Upper lobe of left lung (tissue), 6 donors: ENCODE data around the gene FXYD6. TPM values are rescaled to one million over a fixed set of nuclear protein-coding genes. Genes with fewer than 3 reads are reported as not detected.

Source experiments
- ATAC-seq, 2 donors: fragments of 200-7000 bp; cut with Tn5 transposase; one replicate each; pipeline ENCODE4 v1.9.1; 2022; ENCODE audit warnings: mild to moderate bottlenecking in 2 of 2, moderate library complexity in 2 of 2; ENCODE audit not compliant: low FRiP score in 2 of 2
- DNase-seq, 2 donors: peaks; one replicate each; pipeline ENCODE4 v3.0.0-alpha.2; 2019 to 2020
- H3K27ac ChIP-seq, 4 donors: fragments of 200-600 bp; sonication (generic); one replicate each; pipeline ENCODE4 v1.5.1; 2016 to 2019
- H3K27me3 ChIP-seq, 4 donors: fragments of 200-600 bp; sonication (generic); one replicate each; pipeline ENCODE4 v1.5.1; 2017 to 2019
- H3K36me3 ChIP-seq, 4 donors: fragments of 200-600 bp; sonication (generic); one replicate each; pipeline ENCODE4 v1.5.1; 2016 to 2019
- H3K4me1 ChIP-seq, 4 donors: fragments of 200-600 bp; sonication (generic); one replicate each; pipeline ENCODE4 v1.5.1; 2018 to 2019
- H3K4me3 ChIP-seq, 4 donors: fragments of 200-600 bp; sonication (generic); one replicate each; pipeline ENCODE4 v1.5.1; 2017 to 2019; ENCODE audit warnings: mild to moderate bottlenecking in 2 of 4, moderate library complexity in 1 of 4
- H3K9me3 ChIP-seq, 4 donors: fragments of 200-600 bp; sonication (generic); one replicate each; pipeline ENCODE4 v1.5.1; 2018 to 2019
- EP300 ChIP-seq, 4 donors: sonication (generic); formaldehyde crosslinking; IDR thresholded peaks; one replicate each; pipeline ENCODE4 v1.5.1; 2017; ENCODE audit warnings: antibody characterized with exemption in 4 of 4, control low read depth in 2 of 4
- POLR2A ChIP-seq, 4 donors: fragments of 450-650 bp; IDR thresholded peaks; one replicate each; pipeline ENCODE4 v1.5.1; 2016 to 2017; ENCODE audit warnings: antibody characterized with exemption in 4 of 4, mild to moderate bottlenecking in 2 of 4
- POLR2AphosphoS5 ChIP-seq, 2 donors: sonication (generic); formaldehyde crosslinking; IDR thresholded peaks; one replicate each; pipeline ENCODE4 v1.5.1; 2017; ENCODE audit warnings: antibody characterized with exemption in 2 of 2
- WGBS, 2 donors: methylation state at CpG; one replicate each; pipeline ENCODE4 v1.1.5; 2017 to 2018; 5-methylcytosine and 5-hydroxymethylcytosine counted together
- total RNA-seq, 6 donors: library from RNA; depleted of rRNA in 4 of 6; stranded (reverse); fragments of >200 nt in 4 of 6; gene quantifications; one replicate each; pipeline versions ENCODE4 v1.1.0 to v1.2.1, GENCODE V29; 2016 to 2021
- TF ChIP-seq, protein P1 (sequence below), 6 experiments: fragments of 450-650 bp in 4 of 6; fragments of 200-600 bp in 2 of 6; sonication (generic) in 2 of 6; IDR thresholded peaks; one replicate each; pipeline ENCODE4 v1.5.1; 2016 to 2019; ENCODE audit warnings: antibody characterized with exemption in 6 of 6
- donor health status: DM: no; HTN: no; CAD: no; lungs with moderate emphysema.
- donor health status: DM: no; HTN: yes; CAD: no; lungs with severe emphysema.

Gene FXYD6
- total RNA-seq, 6 donors from 2014 or later: 16.2 to 61.4 (median 33.8) TPM

DNA sequence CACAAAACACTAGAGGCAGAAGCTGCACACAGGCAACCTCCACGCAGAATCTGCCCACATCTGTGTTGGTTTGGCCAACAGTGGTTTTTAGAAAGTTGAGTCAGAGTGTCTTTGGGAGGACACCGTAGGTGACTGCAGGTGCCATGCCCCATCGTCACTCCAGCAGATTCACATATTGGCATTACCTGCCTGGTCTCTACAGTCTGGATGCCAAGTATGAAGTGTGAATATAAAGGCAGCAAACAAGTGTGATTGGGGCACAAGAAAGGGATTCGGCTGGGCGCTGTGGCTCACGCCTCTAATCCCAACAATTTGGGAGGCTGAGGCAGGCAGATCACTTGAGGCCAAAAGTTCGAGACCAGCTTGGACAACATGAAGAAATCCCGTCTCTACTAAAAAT, 40.9 kb downstream of the FXYD6 start:
- WGBS, 2 donors: 93% methylated on average over 8 of the region's 8 CpGs
- Histone ChIP-seq H3K27ac (no peak overlapping the region), H3K36me3 (peaks cover 0 to 25% (median 0%) of the 10 kb centered on the region in 4 donors), H3K4me1 (peaks cover 0 to 21% (median 9%) of the 10 kb centered on the region in 4 donors), H3K9me3 (no peaks in the 10 kb centered on the region), H3K4me3 (no peak overlapping the region), H3K27me3 (no peaks in the 10 kb centered on the region)
- ATAC-seq (no peak), DNase-seq (no peak)
- TF ChIP-seq POLR2A (IDR thresholded peaks at IDR 0.05): no peak
- TF ChIP-seq, protein P1, sequence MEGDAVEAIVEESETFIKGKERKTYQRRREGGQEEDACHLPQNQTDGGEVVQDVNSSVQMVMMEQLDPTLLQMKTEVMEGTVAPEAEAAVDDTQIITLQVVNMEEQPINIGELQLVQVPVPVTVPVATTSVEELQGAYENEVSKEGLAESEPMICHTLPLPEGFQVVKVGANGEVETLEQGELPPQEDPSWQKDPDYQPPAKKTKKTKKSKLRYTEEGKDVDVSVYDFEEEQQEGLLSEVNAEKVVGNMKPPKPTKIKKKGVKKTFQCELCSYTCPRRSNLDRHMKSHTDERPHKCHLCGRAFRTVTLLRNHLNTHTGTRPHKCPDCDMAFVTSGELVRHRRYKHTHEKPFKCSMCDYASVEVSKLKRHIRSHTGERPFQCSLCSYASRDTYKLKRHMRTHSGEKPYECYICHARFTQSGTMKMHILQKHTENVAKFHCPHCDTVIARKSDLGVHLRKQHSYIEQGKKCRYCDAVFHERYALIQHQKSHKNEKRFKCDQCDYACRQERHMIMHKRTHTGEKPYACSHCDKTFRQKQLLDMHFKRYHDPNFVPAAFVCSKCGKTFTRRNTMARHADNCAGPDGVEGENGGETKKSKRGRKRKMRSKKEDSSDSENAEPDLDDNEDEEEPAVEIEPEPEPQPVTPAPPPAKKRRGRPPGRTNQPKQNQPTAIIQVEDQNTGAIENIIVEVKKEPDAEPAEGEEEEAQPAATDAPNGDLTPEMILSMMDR (IDR thresholded peaks at IDR 0.05): no peak
- no peak for TF ChIP-seq POLR2AphosphoS5 (IDR thresholded peaks at IDR 0.05)
- no peak for TF ChIP-seq EP300 (IDR thresholded peaks at IDR 0.05)

DNA sequence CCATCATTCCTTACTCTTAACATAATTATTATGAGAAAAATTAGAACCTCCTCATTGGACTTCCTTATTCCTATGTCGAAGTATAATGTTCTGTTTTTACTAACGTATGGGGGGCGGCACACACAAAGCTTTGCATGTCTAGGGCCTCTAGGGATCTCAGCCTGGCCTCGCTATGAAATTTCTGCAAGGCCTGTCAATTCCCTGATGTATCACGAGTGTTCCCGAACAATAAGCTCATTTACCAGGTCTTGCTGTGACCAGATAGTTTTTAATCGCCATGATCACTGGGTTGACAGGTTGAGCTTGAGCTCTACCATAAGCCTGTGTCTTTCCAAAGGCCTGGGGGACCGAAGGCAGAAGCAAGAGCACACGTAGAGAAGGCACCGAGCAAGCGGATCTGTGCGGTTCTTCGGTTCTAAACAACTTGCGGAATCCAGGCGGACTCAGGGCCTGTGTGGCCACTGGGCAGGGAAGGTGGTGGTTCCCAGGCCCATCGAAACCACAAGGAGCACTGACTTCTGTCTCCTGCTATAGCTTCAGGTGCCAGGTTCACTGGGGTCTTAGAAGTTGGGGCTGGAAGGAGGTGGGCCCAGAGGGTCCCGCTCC, 41.5 kb downstream of the FXYD6 start:
- Histone ChIP-seq H3K27ac (no peak overlapping the region), H3K36me3 (peaks cover 0 to 22% (median 0%) of the 10 kb centered on the region in 4 donors), H3K27me3 (no peaks in the 10 kb centered on the region), H3K4me1 (peaks cover 0 to 21% (median 16%) of the 10 kb centered on the region in 4 donors), H3K9me3 (no peaks in the 10 kb centered on the region), H3K4me3 (no peak overlapping the region)
- TF ChIP-seq POLR2A (IDR thresholded peaks at IDR 0.05) (no peak), EP300 (IDR thresholded peaks at IDR 0.05) (no peak), POLR2AphosphoS5 (IDR thresholded peaks at IDR 0.05) (no peak)
- TF ChIP-seq, protein P1 (IDR thresholded peaks at IDR 0.05): no peak
- 92 to 93% methylated on average over 16 to 17 of the region's 17 CpGs for WGBS, 2 donors
- DNase-seq (no peak), ATAC-seq (no peak)

DNA sequence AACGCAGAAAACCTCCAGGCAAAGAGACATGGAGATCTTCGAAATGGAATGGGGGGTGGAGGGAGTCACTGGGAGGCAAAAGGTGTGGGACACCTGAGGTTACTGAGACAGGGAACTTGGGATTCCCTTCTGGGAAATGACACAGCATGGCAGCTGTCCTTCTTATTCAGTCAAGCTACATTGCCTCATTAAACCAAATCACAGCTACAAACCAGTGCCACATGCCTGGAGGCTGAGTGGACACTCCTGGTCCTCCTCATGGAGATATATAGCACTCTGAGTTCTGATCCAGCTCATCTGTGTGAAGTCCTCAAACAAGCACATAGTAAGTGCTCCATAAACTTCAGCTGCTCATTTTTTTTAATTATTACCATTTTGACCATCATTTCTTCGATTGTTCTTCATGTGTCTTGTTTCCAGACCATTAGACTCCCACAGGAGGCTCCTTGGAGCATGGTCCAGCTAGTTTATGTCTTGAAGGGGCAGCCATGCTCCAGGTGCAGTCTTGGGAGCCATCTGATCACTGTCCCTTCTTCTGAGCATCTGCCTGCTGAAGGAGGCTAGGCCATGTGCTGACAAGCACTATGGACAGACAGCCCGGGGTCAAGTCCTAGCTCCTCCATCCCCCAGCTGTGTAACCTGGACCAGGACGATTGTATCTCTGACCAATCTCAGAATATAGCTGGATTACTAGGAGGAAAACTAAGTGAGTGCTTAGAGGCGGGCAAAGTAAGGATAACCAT, 42.2 kb downstream of the FXYD6 start:
- Histone ChIP-seq H3K27me3 (no peaks in the 10 kb centered on the region), H3K36me3 (peaks cover 0 to 15% (median 0%) of the 10 kb centered on the region in 4 donors), H3K4me1 (peaks cover 0 to 24% (median 18%) of the 10 kb centered on the region in 4 donors), H3K27ac (no peak overlapping the region), H3K4me3 (no peak overlapping the region), H3K9me3 (no peaks in the 10 kb centered on the region)
- no peak for DNase-seq
- 91% methylated on average over 6 of the region's 6 CpGs for WGBS, 2 donors
- no peak for ATAC-seq
- TF ChIP-seq, protein P1 (IDR thresholded peaks at IDR 0.05): no peak
- TF ChIP-seq POLR2A (IDR thresholded peaks at IDR 0.05) (no peak), POLR2AphosphoS5 (IDR thresholded peaks at IDR 0.05) (no peak), EP300 (IDR thresholded peaks at IDR 0.05) (no peak)

DNA sequence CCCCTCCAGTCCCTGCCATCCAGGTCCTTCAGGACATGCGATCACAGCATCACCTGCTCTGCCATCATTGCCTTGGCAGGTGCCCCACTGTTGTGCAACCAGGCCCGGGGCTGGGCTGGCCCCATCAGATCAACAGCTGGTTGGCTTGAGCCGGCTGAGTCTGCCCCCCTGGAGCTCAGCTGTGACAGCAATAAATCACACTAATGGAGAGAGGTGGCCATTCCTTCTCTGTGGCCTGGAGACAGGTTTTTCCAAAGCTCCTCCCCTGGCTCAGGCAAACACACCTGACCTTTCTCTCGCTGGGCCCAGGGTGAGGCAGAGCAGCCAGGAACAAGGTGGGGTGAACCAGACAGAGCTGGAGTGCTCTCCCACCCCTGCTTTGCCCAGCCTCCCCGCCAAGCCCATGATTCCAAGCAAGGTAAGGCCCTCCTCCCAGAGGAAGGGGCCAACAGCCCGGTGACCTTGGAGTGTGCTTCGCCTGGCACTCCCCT, 43.0 kb downstream of the FXYD6 start:
- Histone ChIP-seq H3K4me3 (no peak overlapping the region), H3K36me3 (peaks cover 0 to 15% (median 0%) of the 10 kb centered on the region in 4 donors), H3K27me3 (no peaks in the 10 kb centered on the region), H3K9me3 (no peaks in the 10 kb centered on the region), H3K27ac (no peak overlapping the region), H3K4me1 (peaks cover 5 to 32% (median 26%) of the 10 kb centered on the region in 4 donors)
- DNase-seq (peak; percentile 74 to 81), ATAC-seq (peak in 1 of 2 donors; percentile 36)
- TF ChIP-seq POLR2AphosphoS5 (IDR thresholded peaks at IDR 0.05): no peak
- no peak for TF ChIP-seq POLR2A (IDR thresholded peaks at IDR 0.05)
- TF ChIP-seq, protein P1 (IDR thresholded peaks at IDR 0.05): no peak
- TF ChIP-seq EP300 (IDR thresholded peaks at IDR 0.05): no peak
- 42 to 58% methylated on average over 7 of the region's 7 CpGs for whole genome bisulfite sequencing, 2 donors
